Measurements from ENCODE around the gene PPP1R37. TPM values are rescaled to one million over a fixed set of nuclear protein-coding genes. Genes with fewer than 3 reads are reported as not detected.

PPP1R37 gene
- total and polyA plus RNA-seq, 2 donors (not counting 3 experiments of a cell fraction or from before 2014, with no cell fraction given), result 16.2 to 27.1 TPM

DNA sequence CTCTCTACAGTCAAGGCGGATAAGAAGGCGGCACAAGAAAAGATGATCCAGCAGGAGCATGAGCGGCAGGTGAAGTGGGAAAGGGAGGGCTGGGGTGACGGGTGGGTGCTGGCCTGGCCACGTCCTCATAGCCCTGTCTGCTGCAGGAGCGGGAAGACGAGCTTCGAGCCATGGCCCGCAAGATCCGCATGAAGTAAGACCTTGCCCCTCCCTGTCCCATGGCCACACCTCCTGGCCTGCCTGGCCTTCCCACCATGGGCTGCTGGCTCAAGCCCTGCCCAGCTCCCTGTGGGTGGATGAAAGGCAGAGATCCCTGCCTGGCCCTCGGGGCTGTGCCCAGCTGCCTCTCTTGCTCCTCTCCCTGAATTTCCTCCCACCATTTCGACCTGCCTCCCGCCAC is 23.9 kb upstream of the PPP1R37 start:
- DNase-seq (ENCODE audit: low read depth, low spot score) (no peak), FAIRE-seq (no peak)
- TF ChIP-seq EZH2 (IDR thresholded peaks at IDR 0.05; ENCODE audit: borderline replicate concordance, low read depth, low read length, severe bottlenecking), result no peak
- TF ChIP-seq, protein P1, sequence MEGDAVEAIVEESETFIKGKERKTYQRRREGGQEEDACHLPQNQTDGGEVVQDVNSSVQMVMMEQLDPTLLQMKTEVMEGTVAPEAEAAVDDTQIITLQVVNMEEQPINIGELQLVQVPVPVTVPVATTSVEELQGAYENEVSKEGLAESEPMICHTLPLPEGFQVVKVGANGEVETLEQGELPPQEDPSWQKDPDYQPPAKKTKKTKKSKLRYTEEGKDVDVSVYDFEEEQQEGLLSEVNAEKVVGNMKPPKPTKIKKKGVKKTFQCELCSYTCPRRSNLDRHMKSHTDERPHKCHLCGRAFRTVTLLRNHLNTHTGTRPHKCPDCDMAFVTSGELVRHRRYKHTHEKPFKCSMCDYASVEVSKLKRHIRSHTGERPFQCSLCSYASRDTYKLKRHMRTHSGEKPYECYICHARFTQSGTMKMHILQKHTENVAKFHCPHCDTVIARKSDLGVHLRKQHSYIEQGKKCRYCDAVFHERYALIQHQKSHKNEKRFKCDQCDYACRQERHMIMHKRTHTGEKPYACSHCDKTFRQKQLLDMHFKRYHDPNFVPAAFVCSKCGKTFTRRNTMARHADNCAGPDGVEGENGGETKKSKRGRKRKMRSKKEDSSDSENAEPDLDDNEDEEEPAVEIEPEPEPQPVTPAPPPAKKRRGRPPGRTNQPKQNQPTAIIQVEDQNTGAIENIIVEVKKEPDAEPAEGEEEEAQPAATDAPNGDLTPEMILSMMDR (IDR thresholded peaks at IDR 0.05; ENCODE audit: extremely low read depth in 1 of 2, insufficient read depth in 1 of 2, low read depth in 1 of 2, low read length in 2 of 2), result no peak
- TF ChIP-seq MYC (IDR thresholded peaks at IDR 0.05; ENCODE audit: low read depth, low read length), result no peak
- no peak for TF ChIP-seq POLR2A (IDR thresholded peaks at IDR 0.05; ENCODE audit: low read depth, low read length)
- no peak for TF ChIP-seq GATA2 (IDR thresholded peaks at IDR 0.05; ENCODE audit: insufficient read depth, insufficient read length, low read depth, low read length)
- no peak for TF ChIP-seq JUN (IDR thresholded peaks at IDR 0.05; ENCODE audit: borderline replicate concordance, insufficient read depth, insufficient read length, low read depth)
- TF ChIP-seq POLR2AphosphoS5 (IDR thresholded peaks at IDR 0.05; ENCODE audit: insufficient read depth, low read depth, low read length), result no peak
- TF ChIP-seq, protein P2, sequence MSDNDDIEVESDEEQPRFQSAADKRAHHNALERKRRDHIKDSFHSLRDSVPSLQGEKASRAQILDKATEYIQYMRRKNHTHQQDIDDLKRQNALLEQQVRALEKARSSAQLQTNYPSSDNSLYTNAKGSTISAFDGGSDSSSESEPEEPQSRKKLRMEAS (IDR thresholded peaks at IDR 0.05; ENCODE audit: insufficient read depth, insufficient read length), result no peak
- no peak for TF ChIP-seq FOS (IDR thresholded peaks at IDR 0.05; ENCODE audit: borderline replicate concordance, insufficient read depth, low read length)
- dilution Hi-C loops (cut with MboI; ENCODE audit: extremely low pct_ligation_motif_present, low sequenced_read_pairs) (no loop called here), intact Hi-C loops (cut with micrococcal nuclease) (no loop called here)
- Histone ChIP-seq H3K4me1 (ENCODE audit: control insufficient read depth, extremely low read depth, insufficient read depth, low read length) (no peaks in the 10 kb centered on the region), H3K9me1 (replicated peaks; ENCODE audit: control insufficient read depth, extremely low read depth, insufficient read depth, low read length) (no peaks in the 10 kb centered on the region), H3K79me2 (ENCODE audit: control insufficient read depth, insufficient read depth, low read length) (no peaks in the 10 kb centered on the region), H3K27ac (ENCODE audit: insufficient read depth, low read depth, low read length) (no peak overlapping the region), H2AFZ (ENCODE audit: low read depth, low read length) (no peak overlapping the region), H3K4me2 (ENCODE audit: insufficient read depth, low read length) (no peak overlapping the region), H3K4me3 (replicated peaks in 1 of 3; ENCODE audit: insufficient read depth in 1 of 3, low read depth in 1 of 3, low read length in 3 of 3) (no peak overlapping the region), H3K9me3 (replicated peaks; ENCODE audit: control insufficient read depth, insufficient read depth, low read length) (no peaks in the 10 kb centered on the region), H3K36me3 (ENCODE audit: control insufficient read depth in 2 of 2, extremely low read depth in 1 of 2, insufficient read depth in 2 of 2, low read length in 2 of 2) (peaks cover 2 to 42% of the 10 kb centered on the region in 2 experiments), H3K27me3 (ENCODE audit: control insufficient read depth in 2 of 2, insufficient read depth in 2 of 2, low read length in 2 of 2) (no peaks in the 10 kb centered on the region), H3K9ac (replicated peaks; ENCODE audit: extremely low read depth, insufficient read depth, low read length) (no peak overlapping the region), H4K20me1 (replicated peaks; ENCODE audit: control insufficient read depth, extremely low read depth, insufficient read depth, low read length) (no peaks in the 10 kb centered on the region)
- CTCF ChIA-PET, result interaction anchor here (1.2 kb wide), 1 partner anchor 9 kb away, joined by 11 read pairs; no protein-coding TSS in a partner anchor
- POLR2A ChIA-PET, result no interaction called here
- BruUV-seq (replicated peaks), result no TSS peak

Measured in endothelial cell of umbilical vein (primary cell).